GM10266 (cell line): Measurements from ENCODE around the gene ZNF207.
"Not testable (repeated sequence)": the region's sequence is repeated elsewhere in the genome, so short reads cannot be mapped to it uniquely, and the experiment has no call there.

Experiments
- DNase-seq: peaks from one replicate; pipeline ENCODE4 v3.0.0; 2012; ENCODE audit errors: extremely low spot score
- TF ChIP-seq, protein P1 (sequence below): IDR thresholded peaks from 2 replicates; pipeline ENCODE4 v1.5.1; 2012; ENCODE audit warnings: mild to moderate bottlenecking, low read depth; ENCODE audit not compliant: control insufficient read depth, insufficient read depth; ENCODE audit errors: missing control alignments

Gene ZNF207

DNA sequence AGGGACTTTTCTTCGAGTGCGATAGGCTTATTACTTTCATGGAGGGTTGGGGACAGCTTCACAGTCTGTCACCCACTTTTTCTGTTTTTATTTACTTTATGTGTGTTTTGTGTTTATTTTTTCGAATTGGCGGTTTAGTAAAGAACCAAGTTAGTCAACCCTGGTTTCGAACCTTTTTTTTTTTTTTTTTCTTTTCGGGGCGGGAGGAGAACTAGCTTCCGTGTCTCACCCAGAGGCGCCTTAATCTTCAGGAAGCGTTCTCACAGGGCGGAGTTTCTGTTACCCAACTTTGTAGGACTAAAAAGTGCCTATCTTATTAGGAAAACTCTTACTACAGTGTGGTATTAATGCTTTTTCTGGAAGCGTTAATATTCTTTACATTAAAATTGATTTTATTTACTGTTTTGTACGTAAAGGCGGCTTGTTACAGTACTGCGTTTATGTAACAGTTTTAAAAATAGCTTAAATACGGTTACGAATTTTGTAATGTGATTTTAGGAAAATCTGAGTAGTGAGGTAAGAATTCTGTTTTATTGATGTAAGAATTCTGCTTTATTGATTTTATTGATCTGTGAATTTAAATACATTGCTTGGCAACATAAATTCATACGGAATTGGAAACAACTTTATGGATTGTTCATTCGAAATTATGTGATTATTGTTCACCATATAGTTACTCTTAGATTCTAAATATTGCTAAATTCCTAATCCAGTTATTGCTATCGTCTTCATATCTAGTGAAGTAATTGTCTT, 885 bp downstream of the ZNF207 start:
- TF ChIP-seq, protein P1, sequence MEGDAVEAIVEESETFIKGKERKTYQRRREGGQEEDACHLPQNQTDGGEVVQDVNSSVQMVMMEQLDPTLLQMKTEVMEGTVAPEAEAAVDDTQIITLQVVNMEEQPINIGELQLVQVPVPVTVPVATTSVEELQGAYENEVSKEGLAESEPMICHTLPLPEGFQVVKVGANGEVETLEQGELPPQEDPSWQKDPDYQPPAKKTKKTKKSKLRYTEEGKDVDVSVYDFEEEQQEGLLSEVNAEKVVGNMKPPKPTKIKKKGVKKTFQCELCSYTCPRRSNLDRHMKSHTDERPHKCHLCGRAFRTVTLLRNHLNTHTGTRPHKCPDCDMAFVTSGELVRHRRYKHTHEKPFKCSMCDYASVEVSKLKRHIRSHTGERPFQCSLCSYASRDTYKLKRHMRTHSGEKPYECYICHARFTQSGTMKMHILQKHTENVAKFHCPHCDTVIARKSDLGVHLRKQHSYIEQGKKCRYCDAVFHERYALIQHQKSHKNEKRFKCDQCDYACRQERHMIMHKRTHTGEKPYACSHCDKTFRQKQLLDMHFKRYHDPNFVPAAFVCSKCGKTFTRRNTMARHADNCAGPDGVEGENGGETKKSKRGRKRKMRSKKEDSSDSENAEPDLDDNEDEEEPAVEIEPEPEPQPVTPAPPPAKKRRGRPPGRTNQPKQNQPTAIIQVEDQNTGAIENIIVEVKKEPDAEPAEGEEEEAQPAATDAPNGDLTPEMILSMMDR, result no peak
- DNase-seq, result peak; percentile 29

- DNase-seq, result not testable (repeated sequence)
Observed at GRCh38 chr17:32352734-32353133, 2.8 kb downstream of the ZNF207 start.

GRCh38 chr17:32355649-32356377, 5.9 kb downstream of the ZNF207 start:
- TF ChIP-seq, protein P1, result no peak
- no peak for DNase-seq

GRCh38 chr17:32356378-32356743, 6.4 kb downstream of the ZNF207 start:
- DNase-seq, result no peak
- TF ChIP-seq, protein P1, result no peak

GRCh38 chr17:32356750-32357149, 6.8 kb downstream of the ZNF207 start:
- TF ChIP-seq, protein P1, result no peak
- DNase-seq, result no peak

- TF ChIP-seq, protein P1, result no peak
- no peak for DNase-seq
Observed at GRCh38 chr17:32357615-32358014, 7.7 kb downstream of the ZNF207 start.

GRCh38 chr17:32361270-32361669, 11.3 kb downstream of the ZNF207 start:
- DNase-seq, result no peak
- TF ChIP-seq, protein P1, result no peak
